Stimulated activated CD8-positive, alpha-beta memory T cell treated with anti-CD3 and anti-CD28 coated beads, Interleukin-4, amount 100 ng/mL, for 1 hour (primary cell): Measurements from ENCODE around the gene RAE1.
"Not testable (repeated sequence)": the region's sequence is repeated elsewhere in the genome, so short reads cannot be mapped to it uniquely, and the experiment has no call there.

Experiments used
- DNase-seq, 2 donors: peaks; one replicate each; pipeline ENCODE4 v3.0.0-alpha.2; 2020; ENCODE audit warnings: low read depth in 2 of 2, low spot score in 1 of 2

RAE1 gene

DNA sequence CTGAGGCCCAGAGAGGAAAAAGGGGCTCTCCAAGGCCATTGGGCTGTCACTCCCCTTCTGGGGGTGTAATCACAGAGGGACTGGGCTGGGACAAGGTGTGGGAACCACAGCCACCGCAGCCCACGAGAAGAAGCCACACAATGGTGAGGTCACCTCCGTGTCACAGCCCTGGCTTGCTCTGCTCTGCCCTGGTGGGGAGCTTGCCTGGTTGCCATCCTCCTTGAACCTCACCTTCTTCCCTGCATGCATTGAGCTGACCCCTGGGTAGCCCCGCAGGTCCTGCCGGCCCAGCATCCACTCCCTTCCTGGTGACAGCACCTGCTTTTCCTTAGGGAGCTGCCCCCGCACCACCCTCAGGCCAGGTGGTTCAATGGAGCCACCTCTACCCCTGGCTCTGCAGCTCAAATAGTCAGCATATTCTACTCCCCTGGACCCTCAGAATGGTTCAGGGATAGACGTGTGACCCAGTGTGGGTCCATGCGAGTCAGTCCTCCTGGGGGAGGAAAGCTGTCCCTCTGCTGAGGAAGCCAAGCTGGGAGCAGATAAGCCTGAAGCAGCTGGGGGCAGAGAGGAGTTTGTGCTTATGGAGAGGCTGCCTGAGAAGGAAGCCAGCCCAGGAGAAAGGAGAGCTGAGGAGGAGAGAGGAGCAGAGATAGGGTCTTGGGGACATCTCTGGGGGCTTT is 61.4 kb downstream of the RAE1 start:
- no peak for DNase-seq

DNA sequence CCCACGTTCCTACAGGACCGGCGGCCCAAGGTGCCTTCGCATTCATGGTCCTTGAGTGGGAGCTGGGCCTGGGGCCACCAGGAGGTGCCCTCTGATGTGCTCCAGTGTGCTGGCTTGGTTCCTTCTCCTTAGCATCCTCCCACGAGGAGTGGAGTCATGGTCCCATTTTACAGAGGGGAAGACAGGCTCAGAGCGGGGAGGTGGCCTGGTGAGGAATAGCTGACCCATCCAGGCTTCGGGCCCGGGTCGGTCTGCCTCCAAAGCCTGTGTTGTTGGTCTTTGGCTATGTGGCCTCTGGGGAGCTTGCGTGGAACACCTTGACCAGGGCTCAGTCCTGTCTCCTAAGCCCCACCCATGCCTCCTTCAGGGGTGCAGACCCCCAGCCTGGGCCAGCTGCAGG is 62.9 kb downstream of the RAE1 start:
- no peak for DNase-seq

DNA sequence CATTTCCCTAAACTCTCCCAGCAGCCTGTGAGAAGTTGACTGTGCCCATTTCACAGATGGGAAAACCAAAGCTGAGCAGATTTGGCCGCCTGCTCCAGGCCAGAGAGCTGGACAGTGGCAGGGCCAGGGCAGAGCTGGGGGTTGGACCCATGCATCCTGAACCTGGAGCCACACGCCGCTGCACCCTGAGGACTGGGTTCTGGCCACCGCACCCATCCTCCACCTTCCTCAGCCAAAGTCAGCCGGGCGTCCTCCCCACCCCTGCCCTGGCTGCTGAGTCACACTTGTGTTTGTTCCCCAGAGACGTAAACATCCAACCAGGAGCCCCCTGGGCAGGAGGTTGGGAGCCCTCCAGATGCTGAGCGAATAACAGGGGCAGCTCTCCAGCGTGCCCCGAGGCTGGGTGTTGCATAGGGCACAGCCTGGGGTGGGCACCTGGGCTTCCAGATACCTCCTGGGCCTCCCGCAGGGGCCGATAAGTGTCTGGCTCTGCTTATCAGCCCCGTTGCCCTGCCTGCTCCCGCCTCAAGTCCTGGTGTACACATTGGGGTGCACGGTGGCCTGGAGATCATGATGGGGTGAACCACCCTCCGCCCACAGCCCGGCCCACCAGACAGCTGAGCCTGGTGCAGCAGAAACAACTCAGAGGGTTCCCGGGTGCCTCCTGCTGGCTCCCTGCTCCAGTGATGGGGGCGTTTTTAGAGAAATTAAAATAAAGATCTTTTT is 64.0 kb downstream of the RAE1 start:
- no peak for DNase-seq

DNA sequence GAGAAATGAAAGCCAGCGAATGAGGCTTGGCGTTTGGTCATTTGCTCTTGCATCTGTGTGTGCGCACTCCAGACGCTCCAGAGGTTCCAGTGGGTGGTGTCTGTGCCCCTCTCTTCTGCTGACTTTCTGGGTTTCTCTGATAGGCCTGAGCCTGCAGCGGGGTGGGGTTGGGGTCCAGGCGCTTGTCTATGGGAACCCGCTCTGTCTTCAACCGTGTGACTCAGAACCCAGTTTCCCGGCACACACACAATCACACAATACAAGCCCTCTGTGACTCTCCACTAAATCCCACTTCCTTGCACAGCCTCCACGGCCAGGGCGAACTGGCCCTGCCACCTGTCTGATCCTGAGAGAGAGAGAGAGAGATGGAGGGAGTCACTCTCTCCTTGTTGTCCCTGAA is 64.7 kb downstream of the RAE1 start:
- DNase-seq = no peak

DNA sequence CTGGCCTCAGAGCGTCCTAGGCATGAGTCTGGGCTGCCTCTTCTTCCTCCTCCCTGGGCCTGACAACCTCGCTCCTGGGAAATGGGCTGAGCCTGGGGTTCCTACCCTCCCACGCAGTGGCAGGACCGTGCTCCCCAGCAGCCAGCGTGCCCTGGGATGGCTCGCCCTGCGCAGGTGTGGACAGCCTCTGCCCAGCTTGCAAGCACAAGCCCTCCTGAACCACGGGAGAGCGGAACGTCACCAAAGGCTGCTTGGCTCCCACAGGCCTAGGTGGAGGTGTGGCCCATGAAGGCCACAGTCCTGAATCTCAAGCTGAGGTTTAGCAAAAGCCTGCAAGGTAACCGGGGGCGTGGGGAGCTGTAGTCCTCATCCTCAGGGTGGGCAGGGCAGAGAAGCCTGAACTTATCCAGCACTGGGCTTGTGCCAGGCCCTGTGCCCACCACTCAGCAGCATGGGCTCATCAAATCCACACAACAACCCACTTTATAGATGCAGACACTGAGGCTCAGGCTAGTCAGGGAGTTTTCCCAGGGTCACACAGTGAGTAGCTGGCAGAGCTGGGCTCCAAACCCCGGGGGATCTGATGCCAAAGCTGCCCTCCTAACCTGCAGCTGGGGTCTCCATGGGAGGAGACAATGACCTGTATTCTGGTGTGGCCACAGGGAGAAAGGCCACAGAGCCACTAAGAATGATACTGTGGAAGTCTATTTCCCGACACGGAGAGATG is 65.4 kb downstream of the RAE1 start:
- DNase-seq = no peak

DNA sequence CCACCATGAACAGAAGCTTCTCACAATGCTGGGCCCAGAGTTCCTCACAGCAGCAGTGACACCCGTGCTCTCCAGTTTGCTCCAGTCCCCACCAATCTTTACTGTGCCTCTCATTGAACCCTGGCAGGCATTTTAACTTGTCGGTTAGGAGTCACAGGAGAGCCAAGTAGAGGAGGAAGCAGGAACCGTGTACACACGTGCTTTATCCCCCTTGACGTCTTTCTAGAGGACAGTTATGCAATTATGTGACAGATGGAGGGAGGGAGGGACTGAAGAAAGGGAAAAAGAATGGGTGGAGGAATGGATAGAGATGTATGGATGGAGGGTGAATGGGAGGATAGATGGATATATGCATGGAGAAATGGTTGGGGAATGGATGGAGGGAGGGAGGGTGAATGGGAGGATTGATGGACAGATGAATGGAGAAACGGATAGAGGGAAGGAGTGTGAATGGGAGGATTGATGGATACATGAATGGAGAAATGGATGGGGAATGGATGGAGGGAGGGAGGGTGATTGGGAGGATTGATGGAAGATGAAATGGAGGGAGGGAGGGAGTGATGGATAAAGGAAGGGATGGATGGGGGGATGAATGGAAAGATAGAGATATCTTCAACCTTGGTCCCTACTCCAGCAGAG is 66.1 kb downstream of the RAE1 start:
- no peak for DNase-seq

DNA sequence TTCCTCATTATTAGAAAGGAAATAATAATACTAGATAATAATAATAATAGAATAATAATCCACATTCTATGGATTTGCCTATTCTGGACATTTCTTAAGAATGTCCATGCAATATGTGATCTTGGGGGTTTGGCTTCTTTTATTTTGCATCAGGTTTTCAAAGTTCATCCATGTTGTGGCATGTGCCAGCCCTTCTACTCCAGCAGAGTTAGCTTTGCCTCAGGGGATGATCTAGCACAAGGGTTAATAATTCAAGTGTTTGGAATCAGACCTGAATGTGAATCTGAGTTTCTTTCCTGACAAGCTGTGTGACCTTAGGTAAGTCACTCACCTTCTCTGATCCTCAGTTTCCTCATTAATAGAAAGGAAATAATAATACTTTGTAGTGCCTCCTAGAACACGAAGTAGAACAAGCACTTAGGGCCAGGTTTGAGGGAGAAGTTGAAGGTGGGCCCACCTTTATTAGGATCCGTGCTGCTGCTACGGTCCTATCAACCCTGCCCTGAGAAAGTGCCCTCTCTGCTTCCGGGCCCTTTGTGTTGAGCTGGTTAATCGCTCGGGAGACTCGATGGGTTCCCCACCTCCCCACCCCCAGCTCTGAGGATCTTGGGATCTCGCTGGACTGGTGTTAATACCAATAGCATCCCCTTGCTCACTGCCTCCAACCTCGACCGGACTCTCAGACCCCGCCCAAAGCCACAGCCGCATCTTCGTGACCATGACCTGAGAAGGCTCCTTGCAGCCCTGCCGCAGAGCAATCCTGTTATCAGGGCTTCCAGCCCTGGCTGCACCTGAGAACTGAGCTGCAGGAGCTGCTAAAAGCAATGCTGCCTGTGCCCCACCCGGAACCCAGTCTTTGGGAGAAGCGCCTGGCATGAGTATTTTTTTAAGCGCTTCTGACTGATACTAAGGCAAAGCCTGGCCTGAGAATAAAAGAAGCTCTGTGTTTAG is 67.0 kb downstream of the RAE1 start:
- DNase-seq = no peak

DNA sequence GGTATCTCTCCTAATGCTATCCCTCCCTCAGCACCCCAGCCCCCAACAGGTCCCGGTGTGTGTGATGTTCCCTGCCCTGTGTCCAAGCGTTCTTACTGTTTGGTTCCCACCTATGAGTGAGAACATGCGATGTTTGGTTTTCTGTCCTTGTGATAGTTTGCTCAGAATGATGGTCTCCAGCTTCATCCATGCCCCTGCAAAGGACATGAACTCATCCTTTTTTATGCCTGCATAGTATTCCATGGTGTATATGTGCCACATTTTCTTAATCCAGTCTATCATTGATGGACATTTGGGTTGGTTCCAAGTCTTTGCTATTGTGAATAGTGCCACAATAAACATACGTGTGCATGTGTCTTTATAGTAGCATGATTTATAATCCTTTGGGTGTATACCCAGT is 68.4 kb downstream of the RAE1 start:
- DNase-seq = not testable (repeated sequence)

DNA sequence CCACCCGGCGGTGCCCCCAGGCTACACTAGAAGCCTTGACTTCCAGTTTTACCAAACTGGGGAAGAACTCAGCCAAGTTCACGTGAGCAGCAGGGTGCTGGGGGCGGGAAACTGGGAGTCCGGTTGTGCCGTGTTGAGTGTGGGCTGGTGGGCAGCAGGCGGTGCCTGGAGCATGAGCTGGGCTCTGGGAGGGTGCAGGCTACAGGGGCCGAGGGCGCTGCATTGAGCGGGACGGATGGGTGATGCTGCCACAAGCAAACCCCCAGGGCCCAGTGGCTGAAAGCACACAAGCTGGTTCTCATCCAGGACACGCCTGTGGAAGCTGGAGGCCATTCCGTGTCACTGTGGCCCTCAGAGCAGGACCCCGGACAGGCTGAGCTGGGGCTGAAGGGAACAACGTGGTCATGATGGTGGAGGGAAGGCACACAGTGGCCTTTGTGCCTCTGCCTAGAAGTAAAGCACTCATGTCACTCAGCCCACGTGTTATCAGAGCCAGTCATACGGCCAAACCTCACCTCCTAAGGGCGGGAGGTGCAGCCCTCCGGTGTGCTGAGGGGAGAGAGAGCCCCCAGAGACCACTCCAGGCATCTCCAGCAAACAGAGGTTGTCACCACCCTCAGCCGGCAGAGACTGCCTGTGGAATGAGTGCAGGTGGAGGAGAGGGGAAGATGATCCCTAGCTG is 69.7 kb downstream of the RAE1 start:
- no peak for DNase-seq

DNA sequence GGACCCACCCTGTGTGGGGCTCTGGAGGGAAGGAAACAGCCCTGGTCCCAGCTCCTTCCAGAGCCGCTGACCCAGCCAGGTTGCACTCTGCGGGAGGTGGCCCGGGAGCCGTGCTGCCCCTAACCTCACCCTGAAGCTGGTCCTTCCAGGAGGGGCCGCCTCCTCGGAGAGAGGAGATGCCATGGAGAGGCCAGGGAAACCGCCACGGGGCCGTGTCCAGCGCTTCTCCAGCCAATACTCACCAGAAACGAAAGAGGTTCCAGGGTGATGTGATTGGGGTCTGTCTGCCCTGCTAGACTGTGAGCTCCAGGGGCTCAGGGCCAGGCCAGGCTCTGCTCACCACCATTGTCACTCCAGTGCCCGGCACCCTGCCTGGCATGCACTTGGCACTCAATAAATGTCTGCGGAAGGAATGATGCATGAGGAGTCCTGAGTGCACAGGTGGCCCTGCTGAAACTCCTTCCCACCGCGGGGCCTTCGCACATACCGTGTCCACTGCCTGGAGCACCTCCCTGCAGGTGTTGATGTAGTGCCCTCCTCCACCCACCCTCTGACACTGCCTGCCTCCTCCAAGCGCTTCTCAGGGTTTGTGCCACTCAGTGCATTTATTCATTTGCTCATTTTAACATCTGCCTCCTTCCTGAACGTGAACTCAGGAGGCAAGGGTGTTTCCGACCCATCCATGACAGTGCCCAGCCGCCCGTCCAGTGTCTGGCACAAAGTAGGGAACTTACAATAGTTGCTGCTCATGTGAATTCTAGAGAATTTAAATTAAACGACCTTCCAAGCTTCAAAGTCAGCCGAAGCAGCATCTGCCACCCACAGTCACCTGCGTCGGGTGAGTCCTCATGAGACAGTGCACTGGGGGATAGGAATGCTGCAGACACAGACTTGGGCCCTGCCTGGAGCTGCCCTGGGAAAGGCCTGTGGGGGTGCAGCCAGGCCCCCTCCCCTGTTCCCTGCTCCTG is 70.5 kb downstream of the RAE1 start:
- no peak for DNase-seq

DNA sequence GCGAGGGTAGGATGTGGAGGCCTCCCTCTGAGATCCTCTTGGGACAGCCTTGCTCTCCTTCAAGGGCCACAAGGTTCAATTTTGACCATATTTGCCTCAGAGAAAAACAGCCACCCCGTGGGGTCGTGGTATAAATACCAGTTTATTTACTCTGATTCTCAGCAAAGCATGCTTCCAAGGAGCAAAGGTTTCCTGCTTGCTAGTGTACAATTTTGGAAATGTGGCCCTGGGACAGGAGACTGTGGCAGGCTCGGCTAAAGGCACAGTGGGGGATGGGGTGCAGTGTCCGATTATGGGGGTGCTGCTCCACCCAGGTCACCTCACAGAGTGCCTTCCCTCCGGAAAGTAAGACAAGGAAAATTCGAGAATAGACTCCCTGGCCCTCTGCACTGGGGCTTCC is 71.2 kb downstream of the RAE1 start:
- DNase-seq = no peak

DNA sequence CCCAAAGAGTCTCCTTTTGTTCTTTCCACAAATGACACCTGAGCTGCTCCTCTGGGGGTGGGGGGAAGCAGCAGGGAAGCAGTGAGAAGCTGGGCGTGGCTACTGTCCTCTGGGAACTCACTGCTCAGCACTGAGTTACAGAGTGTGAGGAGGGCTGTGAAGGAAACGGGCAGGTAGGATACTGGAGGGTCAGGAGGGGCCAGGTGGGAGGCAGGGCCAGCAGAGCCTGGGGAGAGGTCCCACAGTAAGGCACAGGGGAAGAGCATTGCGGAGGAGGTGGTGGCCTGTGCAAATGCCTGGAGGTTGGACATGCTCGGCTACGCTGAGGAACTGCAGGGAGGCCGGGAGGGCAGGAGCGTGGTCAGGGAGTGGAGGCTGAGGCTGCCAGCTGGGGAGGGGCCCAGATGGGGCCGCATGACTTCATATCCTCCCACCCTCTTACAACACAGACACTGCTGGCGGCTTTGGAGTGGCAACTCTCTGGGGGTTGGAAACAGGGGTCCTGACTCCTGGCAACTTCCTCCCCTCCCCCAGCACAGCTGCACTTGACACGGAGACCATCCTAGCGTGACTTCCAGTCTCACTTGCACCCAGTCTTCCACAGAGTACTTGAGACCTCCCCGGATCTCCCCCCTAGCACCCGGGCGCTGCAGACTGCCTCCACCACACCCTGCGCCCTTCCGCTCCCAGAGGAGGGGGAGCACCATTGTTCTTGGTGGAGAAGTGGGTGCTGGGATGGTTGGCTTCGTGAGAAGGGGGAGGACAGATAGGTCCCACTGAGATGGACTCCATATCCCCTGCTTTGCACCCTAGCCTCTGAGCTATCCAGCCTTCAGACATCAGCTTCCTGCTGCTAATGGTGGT is 74.3 kb downstream of the RAE1 start:
- no peak for DNase-seq

DNA sequence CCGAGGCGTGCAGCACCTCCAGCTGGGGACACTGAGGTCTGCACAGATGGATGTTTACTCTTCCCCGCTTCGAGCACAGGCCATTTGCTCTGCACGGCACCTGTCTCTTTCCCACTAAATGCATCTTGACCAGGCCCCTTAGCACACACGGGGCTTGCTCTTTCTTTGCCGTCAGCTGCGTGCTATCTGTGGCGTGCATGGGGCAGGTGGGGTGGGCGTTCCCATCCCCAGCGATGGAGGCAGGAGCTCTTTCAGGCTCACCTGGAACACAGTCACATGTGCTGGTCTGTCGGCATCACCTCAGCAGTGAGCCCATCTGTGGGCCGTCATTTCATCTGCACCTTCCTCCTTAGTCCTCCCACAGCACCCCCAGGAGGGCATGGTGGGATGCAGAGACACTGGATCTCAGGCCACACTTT is 75.2 kb downstream of the RAE1 start:
- no peak for DNase-seq

DNA sequence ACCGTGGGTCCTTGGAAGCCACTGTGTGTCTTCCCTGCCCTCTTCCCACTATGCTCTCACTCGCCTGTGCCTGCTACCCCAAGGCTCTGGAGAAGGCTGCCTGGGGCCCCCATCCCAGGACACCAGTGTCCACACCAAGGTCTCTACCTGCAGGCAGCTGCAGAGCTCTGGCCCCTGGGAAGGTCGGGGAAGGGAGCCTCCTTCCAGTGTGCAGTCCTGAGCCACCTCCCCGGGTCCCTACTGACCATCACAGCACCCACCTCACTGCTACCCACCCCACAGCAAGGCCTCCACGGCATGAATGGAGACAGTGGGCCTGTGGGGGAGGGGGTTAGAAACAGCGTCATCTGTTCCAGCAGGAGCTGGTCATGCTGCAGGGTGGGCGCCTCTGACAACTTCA is 75.8 kb downstream of the RAE1 start:
- DNase-seq = no peak

DNA sequence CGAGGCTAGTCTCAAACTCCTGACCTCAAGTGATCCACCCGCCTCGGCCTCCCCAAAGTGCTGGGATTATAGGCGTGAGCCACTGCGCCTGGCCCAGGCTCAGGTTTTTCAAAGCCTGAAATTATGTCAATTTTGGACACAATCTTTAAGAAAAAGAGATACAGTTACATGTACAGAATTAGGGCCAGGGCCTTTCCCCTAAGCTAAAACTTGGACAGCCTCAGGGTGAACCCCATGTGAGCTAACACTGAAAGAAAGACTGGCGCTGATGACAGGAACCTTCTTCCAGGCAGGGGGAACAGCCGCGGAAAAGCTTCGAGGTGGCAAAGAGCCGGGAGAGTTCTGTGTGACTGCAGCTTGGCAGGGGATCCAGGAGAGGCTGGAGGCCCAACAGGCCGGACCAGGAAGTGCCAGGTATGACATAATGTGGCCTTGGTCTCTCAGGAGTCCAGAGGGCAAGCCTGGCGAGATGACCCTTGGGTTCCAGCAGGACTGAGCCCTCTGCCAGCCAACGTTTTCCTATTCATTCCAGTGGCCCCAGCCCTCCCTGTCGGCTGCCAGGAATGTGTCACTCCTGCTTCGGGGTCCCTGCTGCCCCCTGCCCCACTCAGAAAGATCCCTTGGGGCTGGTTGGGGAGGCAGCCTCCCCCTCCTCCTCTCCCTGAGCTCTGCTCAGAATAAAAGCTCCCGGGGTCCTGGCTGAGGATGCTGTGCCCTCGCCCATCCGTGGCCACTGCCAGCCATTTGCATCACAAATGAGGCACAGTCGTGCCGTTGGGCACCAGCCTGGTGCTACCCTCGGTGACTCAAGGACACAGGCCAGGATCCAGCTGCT is 77.5 kb downstream of the RAE1 start:
- no peak for DNase-seq
